T-helper 1 cell treated with Interleukin-12 subunit alpha and Interleukin-12 subunit beta and Interleukin-4 antibody, amounts not matched to agents 30 μg/mL and 1 μg/mL, for 36 hours (primary cell): ENCODE results near the gene ATP7B.

Experiments used
- H3K27ac Mint-ChIP-seq: one replicate; pipeline ENCODE4 v1.8.0; 2021; ENCODE audit warnings: mild to moderate bottlenecking, mixed read lengths
- H3K27me3 Mint-ChIP-seq: one replicate; pipeline ENCODE4 v1.8.0; 2021; ENCODE audit warnings: low read depth, mixed read lengths
- H3K36me3 Mint-ChIP-seq: one replicate; pipeline ENCODE4 v1.8.0; 2021; ENCODE audit warnings: low read depth, mixed read lengths
- H3K4me1 Mint-ChIP-seq: one replicate; pipeline ENCODE4 v1.8.0; 2021; ENCODE audit warnings: low read depth, mixed read lengths
- H3K4me3 Mint-ChIP-seq: one replicate; pipeline ENCODE4 v1.8.0; 2021; ENCODE audit warnings: mild to moderate bottlenecking, moderate library complexity, mixed read lengths
- H3K9me3 Mint-ChIP-seq: one replicate; pipeline ENCODE4 v1.8.0; 2021; ENCODE audit warnings: mixed read lengths

The ATP7B gene

GRCh38 chr13:52022356-52022755 lies 11.1 kb upstream of the ATP7B start:
- Mint-ChIP-seq H3K9me3 (peaks cover 4% of the 10 kb centered on the region), H3K27me3 (no peaks in the 10 kb centered on the region), H3K4me1 (peaks cover 9% of the 10 kb centered on the region), H3K4me3 (no peak overlapping the region), H3K27ac (no peak overlapping the region), H3K36me3 (peaks cover 54% of the 10 kb centered on the region)

GRCh38 chr13:52020191-52020590 lies 8.9 kb upstream of the ATP7B start:
- no peaks in the 10 kb centered on the region for H3K9me3 Mint-ChIP-seq
- H3K36me3 Mint-ChIP-seq, result peaks cover 42% of the 10 kb centered on the region
- no peak overlapping the region for H3K4me3 Mint-ChIP-seq
- H3K27me3 Mint-ChIP-seq, result no peaks in the 10 kb centered on the region
- no peak overlapping the region for H3K27ac Mint-ChIP-seq
- H3K4me1 Mint-ChIP-seq, result no peaks in the 10 kb centered on the region

GRCh38 chr13:52016296-52016695 lies 5.0 kb upstream of the ATP7B start:
- Mint-ChIP-seq H3K4me1 (peaks cover 4% of the 10 kb centered on the region), H3K4me3 (no peak overlapping the region), H3K36me3 (peaks cover 28% of the 10 kb centered on the region), H3K27me3 (peaks cover under 1% of the 10 kb centered on the region), H3K27ac (no peak overlapping the region), H3K9me3 (no peaks in the 10 kb centered on the region)

- peak overlapping the region; percentile 91 for H3K27ac Mint-ChIP-seq
- peaks cover 34% of the 10 kb centered on the region for H3K27me3 Mint-ChIP-seq
- no peaks in the 10 kb centered on the region for H3K9me3 Mint-ChIP-seq
- H3K36me3 Mint-ChIP-seq, result peaks cover 11% of the 10 kb centered on the region
- peak overlapping the region; percentile 99 for H3K4me3 Mint-ChIP-seq
- peaks cover 9% of the 10 kb centered on the region for H3K4me1 Mint-ChIP-seq
Measured at GRCh38 chr13:52012512-52012836, 1.2 kb upstream of the ATP7B start.

- Mint-ChIP-seq H3K4me1 (peaks cover 9% of the 10 kb centered on the region), H3K27me3 (peaks cover 38% of the 10 kb centered on the region), H3K36me3 (peaks cover 11% of the 10 kb centered on the region), H3K4me3 (peak within 1 kb of the TSS; percentile 99), H3K9me3 (no peaks in the 10 kb centered on the region), H3K27ac (peak within 1 kb of the TSS; percentile 91)
Measured at GRCh38 chr13:52011632-52012511, 622 bp upstream of the ATP7B start, which contains the start of gene ALG11. Gene ALG11 (plus strand): TSS chr13:52012398. CDS start chr13:52012419, 21 bp downstream.

GRCh38 chr13:52009946-52010345 lies 1.3 kb downstream of the ATP7B start:
- Mint-ChIP-seq H3K4me3 (peak overlapping the region; percentile 15), H3K4me1 (peaks cover 9% of the 10 kb centered on the region), H3K36me3 (peaks cover 4% of the 10 kb centered on the region), H3K27ac (no peak overlapping the region), H3K27me3 (peaks cover 45% of the 10 kb centered on the region), H3K9me3 (no peaks in the 10 kb centered on the region)

GRCh38 chr13:52006523-52007245 lies 4.6 kb downstream of the ATP7B start:
- H3K4me1 Mint-ChIP-seq, result peaks cover 5% of the 10 kb centered on the region
- H3K9me3 Mint-ChIP-seq, result no peaks in the 10 kb centered on the region
- peaks cover 1% of the 10 kb centered on the region for H3K36me3 Mint-ChIP-seq
- no peak overlapping the region for H3K4me3 Mint-ChIP-seq
- peaks cover 45% of the 10 kb centered on the region for H3K27me3 Mint-ChIP-seq
- H3K27ac Mint-ChIP-seq, result no peak overlapping the region

GRCh38 chr13:52005841-52006522 lies 5.3 kb downstream of the ATP7B start:
- no peaks in the 10 kb centered on the region for H3K9me3 Mint-ChIP-seq
- H3K36me3 Mint-ChIP-seq, result peaks cover under 1% of the 10 kb centered on the region
- H3K27ac Mint-ChIP-seq, result no peak overlapping the region
- H3K4me3 Mint-ChIP-seq, result no peak overlapping the region
- H3K27me3 Mint-ChIP-seq, result peaks cover 41% of the 10 kb centered on the region
- peaks cover 1% of the 10 kb centered on the region for H3K4me1 Mint-ChIP-seq

- no peaks in the 10 kb centered on the region for H3K4me1 Mint-ChIP-seq
Measured at GRCh38 chr13:52004511-52005170, 6.6 kb downstream of the ATP7B start.

GRCh38 chr13:52003541-52003940 lies 7.7 kb downstream of the ATP7B start:
- H3K27me3 Mint-ChIP-seq, result peaks cover 23% of the 10 kb centered on the region
- no peaks in the 10 kb centered on the region for H3K4me1 Mint-ChIP-seq
- H3K36me3 Mint-ChIP-seq, result no peaks in the 10 kb centered on the region
- no peaks in the 10 kb centered on the region for H3K9me3 Mint-ChIP-seq
- H3K4me3 Mint-ChIP-seq, result no peak overlapping the region
- H3K27ac Mint-ChIP-seq, result no peak overlapping the region

More at GRCh38 chr13:52004511-52005170, 6.6 kb downstream of the ATP7B start:
- Mint-ChIP-seq H3K4me3 (no peak overlapping the region), H3K9me3 (no peaks in the 10 kb centered on the region), H3K27ac (no peak overlapping the region), H3K27me3 (peaks cover 33% of the 10 kb centered on the region), H3K36me3 (no peaks in the 10 kb centered on the region)

- Mint-ChIP-seq H3K36me3 (no peaks in the 10 kb centered on the region), H3K4me1 (no peaks in the 10 kb centered on the region), H3K27ac (no peak overlapping the region), H3K27me3 (peaks cover 22% of the 10 kb centered on the region), H3K9me3 (no peaks in the 10 kb centered on the region), H3K4me3 (no peak overlapping the region)
Measured at GRCh38 chr13:52002361-52002760, 8.9 kb downstream of the ATP7B start.

GRCh38 chr13:52001120-52001731 lies 10.0 kb downstream of the ATP7B start:
- Mint-ChIP-seq H3K36me3 (no peaks in the 10 kb centered on the region), H3K27me3 (peaks cover 17% of the 10 kb centered on the region), H3K4me3 (no peak overlapping the region), H3K27ac (no peak overlapping the region), H3K9me3 (no peaks in the 10 kb centered on the region), H3K4me1 (no peaks in the 10 kb centered on the region)

GRCh38 chr13:51999921-52000320 lies 11.3 kb downstream of the ATP7B start:
- Mint-ChIP-seq H3K27ac (no peak overlapping the region), H3K36me3 (no peaks in the 10 kb centered on the region), H3K9me3 (no peaks in the 10 kb centered on the region), H3K4me3 (no peak overlapping the region), H3K27me3 (peaks cover 20% of the 10 kb centered on the region), H3K4me1 (peaks cover 3% of the 10 kb centered on the region)

- Mint-ChIP-seq H3K4me3 (no peak overlapping the region), H3K27me3 (peaks cover 21% of the 10 kb centered on the region), H3K27ac (no peak overlapping the region), H3K9me3 (no peaks in the 10 kb centered on the region), H3K4me1 (peaks cover 3% of the 10 kb centered on the region), H3K36me3 (no peaks in the 10 kb centered on the region)
Measured at GRCh38 chr13:51999510-51999911, 11.7 kb downstream of the ATP7B start.
